A549 (cell line): ENCODE data around the gene HIVEP3.

Experiments
- POLR2A ChIP-seq: IDR thresholded peaks from 2 replicates; pipeline ENCODE4 v1.6.1; 2012; ENCODE audit warnings: mild to moderate bottlenecking, low read length
- RNF2 ChIP-seq: fragments of 200-600 bp; sonication (generic); IDR thresholded peaks from 2 replicates; pipeline ENCODE4 v1.6.1; 2016; ENCODE audit warnings: low read depth, mild to moderate bottlenecking, antibody characterized with exemption, moderate library complexity, borderline replicate concordance
- TF ChIP-seq, protein P1 (sequence below): fragments of >200 bp; sonication (Bioruptor Twin); formaldehyde crosslinking; IDR thresholded peaks from 3 replicates; pipeline ENCODE4 v1.5.1; 2016

DNA sequence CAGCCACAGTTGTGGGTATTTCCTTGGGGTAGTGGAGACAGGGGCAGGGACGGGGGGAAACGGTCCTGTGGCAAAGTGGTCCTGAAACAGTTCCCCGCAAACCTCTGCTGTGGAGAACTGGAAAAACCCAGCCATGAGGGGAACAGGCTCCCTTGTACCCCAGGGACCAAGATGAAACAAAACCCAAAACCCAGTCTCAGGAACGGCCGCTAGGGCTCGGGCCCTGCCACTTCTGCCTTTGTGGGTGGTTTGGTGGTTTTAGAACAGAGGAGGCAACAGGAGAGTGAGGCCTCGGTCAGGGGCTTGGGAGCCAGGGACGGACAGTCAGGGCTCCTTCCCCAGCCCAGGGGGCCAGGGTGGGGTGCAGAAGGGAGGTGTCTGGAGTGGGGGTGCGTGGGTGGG is 409.5 kb downstream of the HIVEP3 start:
- no peak for TF ChIP-seq RNF2
- TF ChIP-seq, protein P1, sequence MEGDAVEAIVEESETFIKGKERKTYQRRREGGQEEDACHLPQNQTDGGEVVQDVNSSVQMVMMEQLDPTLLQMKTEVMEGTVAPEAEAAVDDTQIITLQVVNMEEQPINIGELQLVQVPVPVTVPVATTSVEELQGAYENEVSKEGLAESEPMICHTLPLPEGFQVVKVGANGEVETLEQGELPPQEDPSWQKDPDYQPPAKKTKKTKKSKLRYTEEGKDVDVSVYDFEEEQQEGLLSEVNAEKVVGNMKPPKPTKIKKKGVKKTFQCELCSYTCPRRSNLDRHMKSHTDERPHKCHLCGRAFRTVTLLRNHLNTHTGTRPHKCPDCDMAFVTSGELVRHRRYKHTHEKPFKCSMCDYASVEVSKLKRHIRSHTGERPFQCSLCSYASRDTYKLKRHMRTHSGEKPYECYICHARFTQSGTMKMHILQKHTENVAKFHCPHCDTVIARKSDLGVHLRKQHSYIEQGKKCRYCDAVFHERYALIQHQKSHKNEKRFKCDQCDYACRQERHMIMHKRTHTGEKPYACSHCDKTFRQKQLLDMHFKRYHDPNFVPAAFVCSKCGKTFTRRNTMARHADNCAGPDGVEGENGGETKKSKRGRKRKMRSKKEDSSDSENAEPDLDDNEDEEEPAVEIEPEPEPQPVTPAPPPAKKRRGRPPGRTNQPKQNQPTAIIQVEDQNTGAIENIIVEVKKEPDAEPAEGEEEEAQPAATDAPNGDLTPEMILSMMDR = no peak
- TF ChIP-seq POLR2A = no peak
